GM21737 (cell line): ENCODE results near the gene LIPI.
"Not testable (repeated sequence)": the region's sequence is repeated elsewhere in the genome, so short reads cannot be mapped to it uniquely, and the experiment has no call there.

Source experiments
- ATAC-seq: cut with Tn5 transposase; IDR thresholded peaks from one replicate; pipeline ENCODE4 v1.9.1; 2021; ENCODE audit warnings: mild to moderate bottlenecking, moderate library complexity; ENCODE audit not compliant: unreplicated experiment

Gene LIPI

GRCh38 chr21:14210738-14211137 lies at the start of gene LIPI:
TSS of gene LIPI (minus strand) at chr21:14210955. CDS start at chr21:14210845, 110 bp downstream.
- no peak for ATAC-seq

GRCh38 chr21:14260174-14260764 lies 49.5 kb upstream of the LIPI start:
- no peak for ATAC-seq

GRCh38 chr21:14259747-14260146 lies 49.0 kb upstream of the LIPI start:
- no peak for ATAC-seq

- no peak for ATAC-seq
These were observed 40.6 kb upstream of the LIPI start for GRCh38 chr21:14251336-14251735.

DNA sequence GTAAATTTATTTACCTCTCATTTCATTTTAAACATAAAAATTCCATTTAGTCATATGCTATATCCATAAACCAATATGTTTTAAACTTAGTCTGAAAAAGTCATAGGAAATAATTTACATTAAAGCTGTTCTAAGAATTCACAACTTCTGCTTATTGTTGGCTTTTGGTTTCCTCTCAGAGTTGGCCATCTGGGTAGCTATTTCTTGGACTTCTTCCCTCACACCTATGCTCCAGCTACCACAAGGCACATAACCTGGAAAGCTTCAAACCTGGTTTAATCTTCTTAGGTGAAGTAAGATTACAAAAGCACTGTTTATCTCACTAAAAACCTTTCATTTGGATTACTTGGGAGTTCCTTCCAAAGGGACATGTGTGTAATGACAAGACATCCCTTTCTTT lies 35.0 kb upstream of the LIPI start:
- ATAC-seq, result no peak

- no peak for ATAC-seq
These were observed 34.2 kb upstream of the LIPI start for GRCh38 chr21:14244911-14245310.

DNA sequence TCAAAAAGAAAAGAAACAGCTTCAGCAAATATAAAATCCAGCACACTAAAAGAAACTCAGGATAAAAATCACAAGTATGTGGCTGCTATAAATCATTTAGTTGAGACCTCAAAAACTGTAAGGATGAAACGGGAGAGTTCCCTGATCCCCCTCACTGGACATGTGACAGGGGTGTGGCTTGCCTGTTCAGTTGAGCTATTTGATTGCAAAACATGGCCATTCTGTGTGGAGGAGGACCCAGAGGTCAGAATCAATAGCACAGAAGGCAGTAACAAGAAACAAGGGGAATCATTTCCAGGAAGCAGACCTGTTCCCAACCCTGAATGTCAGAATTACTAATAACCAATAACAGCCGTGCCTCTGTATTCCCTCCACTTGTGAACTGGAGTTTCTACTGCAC lies 33.1 kb upstream of the LIPI start:
- ATAC-seq, result no peak

- ATAC-seq, result no peak
These were observed 32.7 kb upstream of the LIPI start for GRCh38 chr21:14243461-14243860.

- ATAC-seq, result no peak
These were observed 30.5 kb upstream of the LIPI start for GRCh38 chr21:14241297-14241696.

- ATAC-seq, result no peak
These were observed 28.5 kb upstream of the LIPI start for GRCh38 chr21:14239281-14239680.

- ATAC-seq, result no peak
These were observed 25.4 kb upstream of the LIPI start for GRCh38 chr21:14236180-14236579.

- no peak for ATAC-seq
These were observed 24.3 kb upstream of the LIPI start for GRCh38 chr21:14235101-14235500.

DNA sequence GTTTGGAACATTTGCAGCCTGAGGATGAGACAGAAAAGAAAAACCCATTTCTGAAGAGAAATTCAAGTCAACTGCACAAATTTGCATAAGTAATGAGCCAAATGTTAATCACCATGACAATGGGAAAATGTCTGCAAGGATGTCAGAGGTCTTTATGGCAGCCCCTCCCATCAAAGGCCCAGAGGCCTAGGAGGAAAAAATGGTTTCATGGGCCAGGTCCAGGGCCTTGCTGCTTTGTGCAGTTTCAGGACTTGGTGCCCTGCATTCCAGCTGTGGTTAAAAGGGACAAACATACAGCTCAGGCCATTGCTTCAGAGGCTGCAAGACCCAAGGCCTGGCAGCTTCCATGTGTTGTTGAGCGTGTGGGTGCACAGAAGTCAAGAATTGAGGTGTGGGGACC lies 18.6 kb upstream of the LIPI start:
- ATAC-seq, result no peak

DNA sequence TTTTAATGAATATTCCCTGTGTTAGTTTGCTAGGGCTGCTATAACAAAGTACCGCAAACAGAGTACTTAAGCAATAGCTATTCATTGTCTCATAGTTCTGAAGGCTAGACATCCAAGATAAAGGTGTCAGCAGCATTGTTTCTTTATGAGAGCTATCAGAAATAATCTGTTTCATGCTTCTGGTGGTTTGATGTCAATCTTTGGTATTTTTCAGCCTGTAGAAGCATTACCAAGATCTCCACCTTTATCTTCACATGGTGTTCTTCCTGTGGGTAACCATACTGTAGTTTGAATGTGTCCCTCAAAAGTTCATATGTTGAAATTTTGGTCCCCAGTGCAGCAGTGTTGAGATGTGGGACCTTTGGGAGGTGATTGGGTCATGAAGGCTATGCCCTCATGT lies 12.6 kb upstream of the LIPI start:
- no peak for ATAC-seq

DNA sequence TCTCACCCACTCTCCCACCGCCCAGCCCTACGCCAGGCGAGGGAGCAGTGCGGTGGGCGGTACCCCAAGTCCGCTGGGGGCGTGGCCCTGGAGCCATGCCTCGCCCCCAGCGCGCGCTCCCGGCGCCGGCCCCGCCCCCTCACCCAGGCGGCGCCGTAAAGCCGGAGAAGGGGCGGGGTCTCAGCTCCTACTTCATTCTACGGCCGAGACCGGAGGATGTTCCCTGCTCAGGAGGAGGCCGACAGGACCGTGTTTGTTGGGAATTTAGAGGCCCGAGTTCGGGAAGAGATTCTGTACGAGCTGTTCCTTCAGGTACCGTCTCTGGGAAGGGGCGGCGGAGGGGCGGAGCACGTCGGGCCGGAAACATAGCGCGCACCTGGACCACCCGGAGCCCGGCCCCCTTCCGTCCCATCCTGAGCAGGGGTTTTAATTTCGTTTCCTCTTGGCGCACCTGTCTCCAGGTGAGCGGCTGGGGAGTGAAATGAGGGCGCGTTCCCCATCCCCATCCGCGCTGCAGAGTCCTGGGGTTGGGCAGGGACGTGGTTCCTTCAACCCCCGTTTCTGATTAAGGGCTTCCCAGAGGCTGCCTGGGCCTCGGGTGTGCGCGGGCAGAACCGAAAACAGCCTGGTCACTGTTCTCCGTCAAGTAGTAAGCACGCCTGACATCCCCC lies 5.4 kb upstream of the LIPI start, which contains the start of gene RBM11:
TSS of gene RBM11 (plus strand) at position 187 of the 671 bp plus-strand sequence. CDS start at position 217, 30 bp downstream.
- ATAC-seq, result peak; percentile 95

GRCh38 chr21:14213164-14213563 lies 2.4 kb upstream of the LIPI start:
- no peak for ATAC-seq

DNA sequence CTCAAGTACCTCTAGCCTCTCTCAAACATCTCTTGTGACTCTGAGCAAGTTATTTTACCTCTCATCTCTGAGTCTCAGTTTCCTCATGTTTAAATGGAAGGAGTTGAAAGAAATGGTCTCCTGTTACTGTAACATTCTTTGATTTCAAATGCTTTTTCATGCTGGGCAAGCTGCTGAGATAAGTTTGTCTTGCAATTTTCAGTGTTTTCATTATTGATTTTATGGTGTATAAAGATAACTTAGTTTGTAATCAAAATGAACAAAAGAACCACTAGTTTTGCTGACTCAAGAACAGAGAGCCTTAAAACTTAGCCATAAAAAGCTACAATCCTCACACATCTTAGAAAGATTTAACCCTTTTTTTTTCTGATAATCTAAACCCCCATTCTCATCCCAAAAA lies 4.5 kb downstream of the LIPI start:
- no peak for ATAC-seq

DNA sequence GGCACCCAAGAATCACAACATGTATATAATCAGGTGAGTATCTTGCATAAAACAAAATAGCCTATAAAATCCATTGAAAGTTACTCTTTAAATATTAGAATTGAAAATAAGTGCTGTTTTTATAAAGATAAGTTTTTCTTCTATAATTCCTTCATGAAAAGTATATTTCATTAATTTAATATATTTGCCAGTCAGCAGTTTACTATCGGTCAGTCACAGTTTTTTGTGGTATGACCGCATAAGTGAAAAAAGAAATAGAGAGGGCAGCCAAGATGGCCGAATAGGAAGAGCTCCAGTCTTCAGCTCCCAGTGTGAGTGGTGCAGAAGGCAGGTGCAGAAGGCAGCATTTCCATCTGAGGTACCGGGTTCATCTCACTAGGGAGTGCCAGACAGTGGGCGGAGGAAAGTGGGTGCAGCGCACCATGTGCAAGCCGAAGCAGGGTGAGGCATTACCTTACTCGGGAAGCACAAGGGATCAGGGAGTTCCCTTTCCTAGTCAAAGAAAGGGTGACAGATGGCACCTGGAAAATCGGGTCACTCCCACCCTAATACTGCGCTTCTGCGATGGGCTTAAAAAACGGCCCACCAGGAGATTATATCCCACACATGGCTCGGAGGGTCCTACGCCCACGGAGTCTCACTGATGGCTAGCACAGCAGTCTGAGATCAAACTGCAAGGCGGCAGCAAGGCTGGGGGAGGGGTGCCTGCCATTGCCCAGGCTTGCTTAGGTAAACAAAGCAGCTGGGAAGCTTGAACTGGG lies 44.1 kb downstream of the LIPI start:
- not testable (repeated sequence) for ATAC-seq

- no peak for ATAC-seq
These were observed 66.8 kb downstream of the LIPI start for GRCh38 chr21:14143999-14144398.

DNA sequence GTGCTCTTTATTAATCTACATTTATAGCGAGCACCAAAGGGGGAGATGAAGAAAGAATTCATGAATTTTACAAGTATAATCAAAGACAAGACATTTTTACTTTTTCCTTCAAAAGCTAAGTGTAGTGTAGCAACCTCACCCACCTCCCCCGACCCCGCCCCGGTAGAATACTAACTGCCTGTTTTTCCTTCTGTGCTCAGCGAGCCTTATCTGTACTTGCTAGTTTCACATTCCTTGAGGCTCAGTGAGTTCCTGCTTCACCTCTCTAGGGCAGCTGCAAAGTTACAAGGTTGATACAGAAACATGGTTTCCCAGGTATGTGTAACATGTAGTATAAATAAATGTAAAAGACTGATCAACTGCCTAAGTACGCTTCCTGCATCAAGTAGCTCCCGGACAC lies 86.5 kb downstream of the LIPI start:
- ATAC-seq, result no peak

DNA sequence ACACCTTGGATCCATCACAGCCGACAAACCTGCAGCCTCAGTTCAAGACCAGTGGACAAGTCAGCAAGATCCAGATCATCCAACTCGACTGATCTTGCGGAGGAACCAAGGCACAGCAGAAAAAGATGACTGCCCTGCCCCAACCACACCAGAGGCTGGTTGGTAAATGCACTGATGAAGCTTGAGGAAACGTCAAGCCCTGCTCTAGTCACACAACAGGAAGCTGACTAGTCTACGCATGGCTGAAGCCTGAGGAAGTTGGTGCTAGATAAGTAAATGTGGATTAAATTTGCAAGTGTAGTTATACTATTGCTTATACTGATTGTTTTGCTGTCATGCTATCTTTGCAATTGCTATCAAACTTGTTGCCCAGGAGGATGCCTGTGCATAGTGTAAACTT lies 89.0 kb downstream of the LIPI start:
- ATAC-seq, result no peak
